ENCODE results near the gene CPNE7. TPM values are rescaled to one million over a fixed set of nuclear protein-coding genes. Genes with fewer than 3 reads are reported as not detected.

CPNE7 gene
- total and polyA plus RNA-seq, 2 of the 8 experiments (the other 6 are each of a cell fraction or from before 2014, with no cell fraction given): 10.0 to 23.7 TPM

GRCh38 chr16:89607937-89608740, 32.6 kb downstream of the CPNE7 start:
- H3K79me2 ChIP-seq (ENCODE audit: control insufficient read depth in 1 of 2, insufficient read depth in 2 of 2, low read length in 2 of 2): no peaks in the 10 kb centered on the region
- no peaks in the 10 kb centered on the region for H3K27me3 ChIP-seq (replicated peaks in 1 of 4; ENCODE audit: control insufficient read depth in 3 of 4, extremely low read depth in 1 of 4, insufficient read depth in 3 of 4, low read length in 3 of 4)
- H2BK12ac ChIP-seq (ENCODE audit: low read depth, low read length): no peak overlapping the region
- 92% methylated on average over 32 of the region's 32 CpGs; no CpG with 5 or more reads in 1 of the 2 experiments for WGBS, 2 experiments (ENCODE audit: extremely low coverage in 1 of 2, insufficient coverage in 1 of 2, insufficient read length in 1 of 2, insufficient replicate concordance in 2 of 2, low coverage in 1 of 2, low lambda C conversion rate in 2 of 2, missing lambda C conversion rate in 1 of 2)
- peaks cover 0 to under 1% of the 10 kb centered on the region in 2 experiments for H4K20me1 ChIP-seq (replicated peaks in 1 of 2; ENCODE audit: control insufficient read depth in 1 of 2, insufficient read depth in 2 of 2, low read length in 2 of 2)
- ChIA-PET POLR2A (ENCODE audit: partially characterized antibody) (interaction anchor here (0.6 kb wide), 1 partner anchor 29 kb away, joined by 3 read pairs; no protein-coding TSS in a partner anchor), CTCF (ENCODE audit: partially characterized antibody) (interaction anchor here (0.8 to 1.6 kb wide), 7 partner anchors 8 to 90 kb away, joined by 3 to 6 read pairs (median 5); no protein-coding TSS in a partner anchor)
- H4K8ac ChIP-seq (ENCODE audit: extremely low read depth, insufficient read depth, low read length): no peak overlapping the region
- no peak overlapping the region for H2BK120ac ChIP-seq (replicated peaks; ENCODE audit: low read depth, low read length)
- H2BK15ac ChIP-seq (ENCODE audit: low read length): no peak overlapping the region
- H3K4me1 ChIP-seq (replicated peaks in 1 of 4; ENCODE audit: control insufficient read depth in 3 of 4, insufficient read depth in 4 of 4, low read length in 3 of 4): peaks cover 0 to 3% (median 2%) of the 10 kb centered on the region in 4 experiments; a peak in 3 of 7 replicates
- TF ChIP-seq BACH1 (IDR thresholded peaks at IDR 0.05; ENCODE audit: low read length): no peak
- TF ChIP-seq SIN3A (conservative IDR thresholded peaks at IDR 0.05 in 1 of 2, IDR thresholded peaks at IDR 0.05 in 1 of 2; ENCODE audit: low read depth in 1 of 2, low read length in 2 of 2): no peak
- TF ChIP-seq EGR1 (IDR thresholded peaks at IDR 0.05; ENCODE audit: borderline replicate concordance, low read depth, low read length): no peak
- no peak for TF ChIP-seq CEBPB (IDR thresholded peaks at IDR 0.05; ENCODE audit: low read depth, low read length)
- H2AFZ ChIP-seq (ENCODE audit: low read length): no peak overlapping the region
- H3K4me3 ChIP-seq (ENCODE audit: extremely low read depth in 1 of 4, insufficient read depth in 2 of 4, low read depth in 3 of 4, low read length in 4 of 4): no peak overlapping the region
- DNase-seq (ENCODE audit: low read depth in 1 of 2, low spot score in 2 of 2) (no peak), FAIRE-seq (no peak)
- H3K4me2 ChIP-seq (ENCODE audit: insufficient read depth in 1 of 2, low read depth in 2 of 2, low read length in 2 of 2): no peak overlapping the region
- no peak overlapping the region for H4K5ac ChIP-seq (ENCODE audit: insufficient read length, low read depth, low read length)
- no peak overlapping the region for H3K23ac ChIP-seq (ENCODE audit: insufficient read length)
- no peak overlapping the region for H3K56ac ChIP-seq (replicated peaks; ENCODE audit: insufficient read length, low read depth, low read length)
- H3K9me3 ChIP-seq (ENCODE audit: insufficient read depth in 2 of 2, low read depth in 1 of 2, low read length in 1 of 2): no peaks in the 10 kb centered on the region
- H3K4ac ChIP-seq (replicated peaks; ENCODE audit: insufficient read length, low read depth, low read length): no peak overlapping the region
- no peaks in the 10 kb centered on the region for H3K36me3 ChIP-seq (ENCODE audit: control insufficient read depth in 2 of 4, insufficient read depth in 4 of 4, low read length in 3 of 4)
- H3K27ac ChIP-seq (ENCODE audit: low read depth, low read length): no peak overlapping the region
- no peak overlapping the region; the same call in 1 of the 2 replicates for H3K18ac ChIP-seq (ENCODE audit: extremely low read depth, low read length)
- H2BK5ac ChIP-seq (ENCODE audit: low read depth, low read length): no peak overlapping the region
- H3K79me1 ChIP-seq (ENCODE audit: low read depth, low read length): no peaks in the 10 kb centered on the region; the same call in 1 of the 2 replicates
- H3K23me2 ChIP-seq (ENCODE audit: low read depth, low read length): no peaks in the 10 kb centered on the region
- no peak overlapping the region for H2BK20ac ChIP-seq (ENCODE audit: low read length)
- no peak overlapping the region for H3K14ac ChIP-seq (ENCODE audit: insufficient read length)
- H4K91ac ChIP-seq (replicated peaks; ENCODE audit: insufficient read length, low read length): no peak overlapping the region
- no peak overlapping the region for H2AK5ac ChIP-seq (ENCODE audit: low read depth, low read length)
- H3K9ac ChIP-seq (replicated peaks in 1 of 4; ENCODE audit: extremely low read depth in 1 of 4, low read depth in 3 of 4, low read length in 3 of 4): no peak overlapping the region

All from H1 (cell line).